NCI-H446 treated with DMSO at 0.1 percent for 48 hours (cell line): ENCODE measurements around the gene CD200R1.
A peak's percentile ranks its signal among the peaks of the same experiment; 100 is the strongest.

Experiments used
- DNase-seq: peaks from one replicate; lab custom pipeline; 2025; lab: John Stamatoyannopoulos, UW

CD200R1 gene

GRCh38 chr3:112974894-112975293, at the start of gene CD200R1:
TSS of gene CD200R1 (minus strand) at chr3:112975103. CDS start at chr3:112974857, 246 bp downstream.
- DNase-seq, result no peak

GRCh38 chr3:113021471-113021870, 46.6 kb upstream of the CD200R1 start:
- DNase-seq, result no peak

- DNase-seq, result peak; percentile 88
These were observed 44.6 kb upstream of the CD200R1 start for GRCh38 chr3:113019182-113020137.

- no peak for DNase-seq
These were observed 43.8 kb upstream of the CD200R1 start for GRCh38 chr3:113018536-113019181.

- no peak for DNase-seq
These were observed 38.7 kb upstream of the CD200R1 start for GRCh38 chr3:113013593-113013992.

GRCh38 chr3:113008117-113008516, 33.2 kb upstream of the CD200R1 start:
- no peak for DNase-seq

- DNase-seq, result no peak
These were observed 31.6 kb upstream of the CD200R1 start for GRCh38 chr3:113006359-113007056.

- no peak for DNase-seq
These were observed 30.7 kb upstream of the CD200R1 start for GRCh38 chr3:113005611-113006010.

GRCh38 chr3:113002679-113003078, 27.8 kb upstream of the CD200R1 start:
- DNase-seq, result no peak

- DNase-seq, result no peak
These were observed 27.1 kb upstream of the CD200R1 start for GRCh38 chr3:113002037-113002436.

- no peak for DNase-seq
These were observed 25.8 kb upstream of the CD200R1 start for GRCh38 chr3:113000691-113001090.

GRCh38 chr3:112995800-112996199, 20.9 kb upstream of the CD200R1 start:
- DNase-seq, result no peak

- peak; percentile 84 for DNase-seq
These were observed 16.0 kb upstream of the CD200R1 start, which contains the start of gene GTPBP8 for GRCh38 chr3:112990672-112991602. TSS of gene GTPBP8 (plus strand) at chr3:112990984. CDS start at chr3:112991000, 16 bp downstream.

GRCh38 chr3:112987710-112988334, 12.9 kb upstream of the CD200R1 start:
- no peak for DNase-seq

GRCh38 chr3:112984485-112984884, 9.6 kb upstream of the CD200R1 start:
- DNase-seq, result no peak

- no peak for DNase-seq
These were observed 7.8 kb upstream of the CD200R1 start for GRCh38 chr3:112982710-112983109.

GRCh38 chr3:112980080-112980479, 5.2 kb upstream of the CD200R1 start:
- no peak for DNase-seq

- DNase-seq, result no peak
These were observed 4.4 kb upstream of the CD200R1 start for GRCh38 chr3:112979244-112979832.

- DNase-seq, result no peak
These were observed 2.0 kb upstream of the CD200R1 start for GRCh38 chr3:112976953-112977352.

GRCh38 chr3:112976001-112976400, 1.1 kb upstream of the CD200R1 start:
- DNase-seq, result no peak

- no peak for DNase-seq
These were observed 755 bp downstream of the CD200R1 start for GRCh38 chr3:112974178-112974517.
